Middle frontal gyrus (tissue), 1 donor: ENCODE data around the gene ABCA4.
"Not testable (repeated sequence)": the region's sequence is repeated elsewhere in the genome, so short reads cannot be mapped to it uniquely, and the experiment has no call there.

Source experiments
- DNase-seq: peaks from one replicate; pipeline ENCODE4 v3.0.0-alpha.2; 2015; ENCODE audit warnings: low spot score; ENCODE audit errors: extremely low spot score

Gene ABCA4

DNA sequence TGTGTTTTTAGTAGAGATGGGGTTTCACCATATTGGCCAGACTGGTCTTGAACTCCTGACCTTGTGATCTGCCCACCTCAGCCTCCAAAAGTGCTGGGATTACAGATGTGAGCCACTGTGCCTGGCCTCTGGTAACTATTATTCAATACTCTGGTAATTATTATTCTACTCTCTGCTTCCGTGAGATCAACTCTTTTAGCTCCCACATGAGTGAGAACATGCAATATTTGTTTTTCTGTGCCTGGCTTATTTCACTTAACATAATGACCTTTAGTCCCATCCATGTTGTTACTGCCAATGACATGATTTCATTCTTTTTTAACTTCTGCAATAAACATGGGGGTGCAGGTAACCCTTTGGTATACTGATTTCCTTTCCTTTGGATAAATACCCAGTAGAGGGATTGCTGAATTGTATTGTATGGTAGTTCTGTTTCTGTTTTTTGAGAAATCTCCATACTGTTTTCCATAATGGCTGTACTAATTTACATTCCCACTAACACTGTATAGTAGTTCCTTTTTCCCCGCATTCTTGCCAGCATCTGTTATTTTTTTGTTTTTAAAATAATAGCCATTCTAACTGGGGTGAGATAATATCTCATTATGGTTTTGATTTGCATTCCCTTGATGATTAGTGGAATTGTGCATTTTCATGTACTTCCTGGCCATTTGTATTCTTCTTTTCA, 173.8 kb downstream of the ABCA4 start:
- not testable (repeated sequence) for DNase-seq
